ENCODE results near the gene STK39. TPM values are rescaled to one million over a fixed set of nuclear protein-coding genes. Genes with fewer than 3 reads are reported as not detected.
A peak's percentile ranks its signal among the peaks of the same experiment; 100 is the strongest.

STK39 gene
- total RNA-seq, 1 experiment from 2014 or later, result 56.9 TPM

- no peaks in the 10 kb centered on the region for H3K9me3 ChIP-seq (ENCODE audit: low read length)
- H3K9ac ChIP-seq (ENCODE audit: low read length), result no peak overlapping the region
- no peak for DNase-seq
- no peaks in the 10 kb centered on the region for H3K27me3 ChIP-seq (ENCODE audit: low read length)
- no peaks in the 10 kb centered on the region for H3K79me2 ChIP-seq (ENCODE audit: low read length)
- H2AFZ ChIP-seq (ENCODE audit: low read length), result no peak overlapping the region
- H3K9me2 ChIP-seq (replicated peaks; ENCODE audit: insufficient read depth, low read length), result no peaks in the 10 kb centered on the region
- H3K4me3 ChIP-seq (ENCODE audit: low read length), result no peak overlapping the region
- no peak overlapping the region for H3K27ac ChIP-seq (ENCODE audit: low read length)
- peaks cover under 1% of the 10 kb centered on the region; the same call in 1 of the 2 replicates for H3K4me1 ChIP-seq (ENCODE audit: low read length)
- H3K4me2 ChIP-seq (ENCODE audit: low read depth, low read length, poor library complexity, severe bottlenecking), result no peak overlapping the region
- H3K36me3 ChIP-seq (ENCODE audit: insufficient read depth, low read length), result peaks cover 4% of the 10 kb centered on the region; the same call in 1 of the 2 replicates
- H4K20me1 ChIP-seq (ENCODE audit: insufficient read depth, low read depth, low read length), result no peaks in the 10 kb centered on the region
Observed at GRCh38 chr2:167972746-167973145, 274.6 kb downstream of the STK39 start.

GRCh38 chr2:167972020-167972419, 275.4 kb downstream of the STK39 start:
- Histone ChIP-seq H3K9ac (ENCODE audit: low read length) (no peak overlapping the region), H3K4me3 (ENCODE audit: low read length) (no peak overlapping the region), H3K4me2 (ENCODE audit: low read depth, low read length, poor library complexity, severe bottlenecking) (no peak overlapping the region), H3K9me3 (ENCODE audit: low read length) (no peaks in the 10 kb centered on the region), H4K20me1 (ENCODE audit: insufficient read depth, low read depth, low read length) (no peaks in the 10 kb centered on the region), H3K27me3 (ENCODE audit: low read length) (no peaks in the 10 kb centered on the region), H2AFZ (ENCODE audit: low read length) (no peak overlapping the region), H3K36me3 (ENCODE audit: insufficient read depth, low read length) (peaks cover 4% of the 10 kb centered on the region; the same call in 1 of the 2 replicates), H3K79me2 (ENCODE audit: low read length) (no peaks in the 10 kb centered on the region), H3K27ac (ENCODE audit: low read length) (no peak overlapping the region), H3K4me1 (ENCODE audit: low read length) (peaks cover 8% of the 10 kb centered on the region), H3K9me2 (replicated peaks; ENCODE audit: insufficient read depth, low read length) (no peaks in the 10 kb centered on the region)
- DNase-seq, result no peak

GRCh38 chr2:167966937-167967913, 280.2 kb downstream of the STK39 start:
- H3K9me3 ChIP-seq (ENCODE audit: low read length), result no peaks in the 10 kb centered on the region
- no peak overlapping the region for H2AFZ ChIP-seq (ENCODE audit: low read length)
- H3K4me2 ChIP-seq (ENCODE audit: low read depth, low read length, poor library complexity, severe bottlenecking), result peak overlapping the region; percentile 50
- peaks cover 32% of the 10 kb centered on the region for H3K4me1 ChIP-seq (ENCODE audit: low read length)
- DNase-seq, result peak; percentile 42
- H3K36me3 ChIP-seq (ENCODE audit: insufficient read depth, low read length), result peaks cover 6% of the 10 kb centered on the region; the same call in 1 of the 2 replicates
- H4K20me1 ChIP-seq (ENCODE audit: insufficient read depth, low read depth, low read length), result no peaks in the 10 kb centered on the region
- peak overlapping the region; percentile 26 for H3K4me3 ChIP-seq (ENCODE audit: low read length)
- no peaks in the 10 kb centered on the region for H3K27me3 ChIP-seq (ENCODE audit: low read length)
- H3K9ac ChIP-seq (ENCODE audit: low read length), result peak overlapping the region; percentile 18
- no peaks in the 10 kb centered on the region for H3K79me2 ChIP-seq (ENCODE audit: low read length)
- H3K27ac ChIP-seq (ENCODE audit: low read length), result peak overlapping the region; percentile 61
- no peaks in the 10 kb centered on the region for H3K9me2 ChIP-seq (replicated peaks; ENCODE audit: insufficient read depth, low read length)

- peak; percentile 43 for DNase-seq
- Histone ChIP-seq H3K27ac (ENCODE audit: low read length) (peak overlapping the region; percentile 61), H3K4me1 (ENCODE audit: low read length) (peaks cover 32% of the 10 kb centered on the region), H3K9ac (ENCODE audit: low read length) (peak overlapping the region; percentile 18), H3K36me3 (ENCODE audit: insufficient read depth, low read length) (peaks cover 6% of the 10 kb centered on the region; the same call in 1 of the 2 replicates), H4K20me1 (ENCODE audit: insufficient read depth, low read depth, low read length) (no peaks in the 10 kb centered on the region), H3K4me3 (ENCODE audit: low read length) (peak overlapping the region; percentile 26), H3K9me3 (ENCODE audit: low read length) (no peaks in the 10 kb centered on the region), H3K79me2 (ENCODE audit: low read length) (no peaks in the 10 kb centered on the region), H3K27me3 (ENCODE audit: low read length) (no peaks in the 10 kb centered on the region), H2AFZ (ENCODE audit: low read length) (no peak overlapping the region), H3K9me2 (replicated peaks; ENCODE audit: insufficient read depth, low read length) (no peaks in the 10 kb centered on the region), H3K4me2 (ENCODE audit: low read depth, low read length, poor library complexity, severe bottlenecking) (peak overlapping the region; percentile 50)
Observed at GRCh38 chr2:167965907-167966761, 281.3 kb downstream of the STK39 start.

GRCh38 chr2:167964650-167965413, 282.6 kb downstream of the STK39 start:
- H3K4me3 ChIP-seq (ENCODE audit: low read length), result no peak overlapping the region
- H3K9ac ChIP-seq (ENCODE audit: low read length), result no peak overlapping the region
- H3K4me2 ChIP-seq (ENCODE audit: low read depth, low read length, poor library complexity, severe bottlenecking), result no peak overlapping the region
- H3K4me1 ChIP-seq (ENCODE audit: low read length), result peaks cover 32% of the 10 kb centered on the region
- H3K79me2 ChIP-seq (ENCODE audit: low read length), result no peaks in the 10 kb centered on the region
- H3K27ac ChIP-seq (ENCODE audit: low read length), result no peak overlapping the region
- H3K27me3 ChIP-seq (ENCODE audit: low read length), result no peaks in the 10 kb centered on the region
- H3K9me2 ChIP-seq (replicated peaks; ENCODE audit: insufficient read depth, low read length), result no peaks in the 10 kb centered on the region
- no peaks in the 10 kb centered on the region for H4K20me1 ChIP-seq (ENCODE audit: insufficient read depth, low read depth, low read length)
- peaks cover 6% of the 10 kb centered on the region; the same call in 1 of the 2 replicates for H3K36me3 ChIP-seq (ENCODE audit: insufficient read depth, low read length)
- DNase-seq, result peak; percentile 81
- no peak overlapping the region for H2AFZ ChIP-seq (ENCODE audit: low read length)
- H3K9me3 ChIP-seq (ENCODE audit: low read length), result no peaks in the 10 kb centered on the region

GRCh38 chr2:167963899-167964649, 283.3 kb downstream of the STK39 start:
- Histone ChIP-seq H3K4me2 (ENCODE audit: low read depth, low read length, poor library complexity, severe bottlenecking) (no peak overlapping the region), H3K9me2 (replicated peaks; ENCODE audit: insufficient read depth, low read length) (no peaks in the 10 kb centered on the region), H3K4me3 (ENCODE audit: low read length) (no peak overlapping the region), H3K27me3 (ENCODE audit: low read length) (no peaks in the 10 kb centered on the region), H3K9me3 (ENCODE audit: low read length) (no peaks in the 10 kb centered on the region), H3K4me1 (ENCODE audit: low read length) (peaks cover 32% of the 10 kb centered on the region), H3K79me2 (ENCODE audit: low read length) (no peaks in the 10 kb centered on the region), H2AFZ (ENCODE audit: low read length) (no peak overlapping the region), H4K20me1 (ENCODE audit: insufficient read depth, low read depth, low read length) (no peaks in the 10 kb centered on the region), H3K9ac (ENCODE audit: low read length) (no peak overlapping the region), H3K27ac (ENCODE audit: low read length) (no peak overlapping the region), H3K36me3 (ENCODE audit: insufficient read depth, low read length) (peaks cover 6% of the 10 kb centered on the region; the same call in 1 of the 2 replicates)
- DNase-seq, result no peak

GRCh38 chr2:167962436-167963226, 284.8 kb downstream of the STK39 start:
- no peak overlapping the region for H3K4me3 ChIP-seq (ENCODE audit: low read length)
- no peak overlapping the region for H3K4me2 ChIP-seq (ENCODE audit: low read depth, low read length, poor library complexity, severe bottlenecking)
- H3K27ac ChIP-seq (ENCODE audit: low read length), result no peak overlapping the region
- no peak for DNase-seq
- H2AFZ ChIP-seq (ENCODE audit: low read length), result no peak overlapping the region
- H3K79me2 ChIP-seq (ENCODE audit: low read length), result no peaks in the 10 kb centered on the region
- H3K27me3 ChIP-seq (ENCODE audit: low read length), result no peaks in the 10 kb centered on the region
- H4K20me1 ChIP-seq (ENCODE audit: insufficient read depth, low read depth, low read length), result no peaks in the 10 kb centered on the region
- no peaks in the 10 kb centered on the region for H3K9me2 ChIP-seq (replicated peaks; ENCODE audit: insufficient read depth, low read length)
- H3K4me1 ChIP-seq (ENCODE audit: low read length), result peaks cover 34% of the 10 kb centered on the region
- H3K9me3 ChIP-seq (ENCODE audit: low read length), result no peaks in the 10 kb centered on the region
- peaks cover 6% of the 10 kb centered on the region; the same call in 1 of the 2 replicates for H3K36me3 ChIP-seq (ENCODE audit: insufficient read depth, low read length)
- no peak overlapping the region for H3K9ac ChIP-seq (ENCODE audit: low read length)

Data from Karpas-422 (cell line).